IMR-90 (cell line): Measurements from ENCODE around the gene GBF1. TPM values are rescaled to one million over a fixed set of nuclear protein-coding genes. Genes with fewer than 3 reads are reported as not detected.

Experiments used
- ATAC-seq: fragments of 200-7000 bp; cut with Tn5 transposase; 2 replicates; pipeline ENCODE4 v1.9.1; 2020; ENCODE audit warnings: low read depth, mild to moderate bottlenecking, moderate library complexity
- BruUV-seq: library from RNA; stranded (reverse); fragments of 400-500 nt; replicated peaks from 2 replicates; lab custom pipeline; 2021; lab: Mats Ljungman, UMichigan
- CTCF ChIA-PET: fragments of 300-600 bp; formaldehyde crosslinking; extraction: SDS; loops from one replicate; lab custom pipeline; 2021; ENCODE audit warnings: antibody characterized with exemption; lab: Yijun Ruan, JAX
- POLR2A ChIA-PET: fragments of 300-600 bp; sonication (Branson Sonifier 250); formaldehyde crosslinking; loops from one replicate; lab custom pipeline; 2022; ENCODE audit warnings: antibody characterized with exemption; ENCODE audit not compliant: unreplicated experiment; lab: Charles Lee
- DNase-seq: peaks from one replicate; pipeline ENCODE4 v3.0.0; 2013
- H2AFZ ChIP-seq: replicated peaks from 2 replicates; pipeline ENCODE3; 2013; ENCODE audit warnings: low read length, mild to moderate bottlenecking; ENCODE audit not compliant: poor library complexity
- H2AK5ac ChIP-seq: 2 replicates; pipeline ENCODE4 v1.6.1; 2013; ENCODE audit warnings: low read depth, low read length, inconsistent platforms
- H2AK9ac ChIP-seq: replicated peaks from 2 replicates; pipeline ENCODE3; 2013; ENCODE audit warnings: mild to moderate bottlenecking, low read depth, low read length, moderate library complexity; ENCODE audit not compliant: poor library complexity
- H2BK120ac ChIP-seq: 2 replicates; pipeline ENCODE4 v1.6.1; 2013; ENCODE audit warnings: low read depth, low read length, inconsistent platforms
- H2BK15ac ChIP-seq: 3 replicates; pipeline ENCODE4 v1.6.1; 2013; ENCODE audit warnings: low read depth, low read length, inconsistent platforms
- H2BK20ac ChIP-seq: 2 replicates; pipeline ENCODE4 v1.6.1; 2013; ENCODE audit warnings: low read depth, mild to moderate bottlenecking, inconsistent platforms, low read length, moderate library complexity
- H2BK5ac ChIP-seq: 2 replicates; pipeline ENCODE4 v1.6.1; 2013; ENCODE audit warnings: mild to moderate bottlenecking, low read depth, low read length, inconsistent platforms; ENCODE audit not compliant: poor library complexity, severe bottlenecking
- H3K14ac ChIP-seq: replicated peaks from 2 replicates; pipeline ENCODE4 v1.6.1; 2013; ENCODE audit warnings: low read depth, low read length, inconsistent platforms
- H3K18ac ChIP-seq: 2 replicates; pipeline ENCODE4 v1.6.1; 2013; ENCODE audit warnings: low read depth, low read length, control low read depth
- H3K23ac ChIP-seq: 2 replicates; pipeline ENCODE4 v1.6.1; 2013; ENCODE audit warnings: low read depth, low read length, inconsistent platforms
- H3K27ac ChIP-seq: 2 replicates; pipeline ENCODE4 v1.5.1; 2013; ENCODE audit warnings: mild to moderate bottlenecking, control low read depth, low read length; ENCODE audit not compliant: insufficient read depth
- H3K27me3 ChIP-seq: 2 replicates; pipeline ENCODE4 v1.6.1; 2013; ENCODE audit warnings: low read length; ENCODE audit not compliant: control insufficient read depth, insufficient read depth
- H3K36me3 ChIP-seq: 2 replicates; pipeline ENCODE4 v1.6.1; 2013; ENCODE audit warnings: low read length, mixed read lengths; ENCODE audit not compliant: control insufficient read depth, insufficient read depth
- H3K4ac ChIP-seq: 2 replicates; pipeline ENCODE4 v1.6.1; 2013; ENCODE audit warnings: low read depth, low read length, inconsistent platforms
- H3K4me1 ChIP-seq: 2 replicates; pipeline ENCODE4 v1.6.1; 2013; ENCODE audit warnings: low read length, mixed read lengths; ENCODE audit not compliant: control insufficient read depth, insufficient read depth
- H3K4me2 ChIP-seq: 2 replicates; pipeline ENCODE4 v1.6.1; 2013; ENCODE audit warnings: low read depth, mild to moderate bottlenecking, control low read depth, low read length, moderate library complexity
- H3K4me3 ChIP-seq: 2 replicates; pipeline ENCODE4 v1.5.1; 2013; ENCODE audit warnings: low read depth, mild to moderate bottlenecking, control low read depth, low read length, moderate library complexity; ENCODE audit not compliant: insufficient read depth
- H3K56ac ChIP-seq: 2 replicates; pipeline ENCODE4 v1.6.1; 2013; ENCODE audit warnings: low read length, inconsistent platforms; ENCODE audit not compliant: insufficient read depth; ENCODE audit errors: extremely low read depth
- H3K79me1 ChIP-seq, 2 experiments: 2 replicates each; pipeline ENCODE4 v1.6.1; 2013; ENCODE audit warnings: low read length in 2 of 2, inconsistent platforms in 1 of 2, low read depth in 1 of 2
- H3K9ac ChIP-seq: 2 replicates; pipeline ENCODE4 v1.6.1; 2013; ENCODE audit warnings: low read depth, low read length, control low read depth
- H3K9me1 ChIP-seq: 2 replicates; pipeline ENCODE4 v1.6.1; 2013; ENCODE audit warnings: low read length, inconsistent platforms; ENCODE audit not compliant: insufficient read depth
- H3K9me3 ChIP-seq: 2 replicates; pipeline ENCODE4 v1.6.1; 2013; ENCODE audit warnings: low read length; ENCODE audit not compliant: control insufficient read depth, insufficient read depth
- H4K20me1 ChIP-seq: 2 replicates; pipeline ENCODE4 v1.6.1; 2013; ENCODE audit warnings: low read length, inconsistent platforms; ENCODE audit not compliant: insufficient read depth
- H4K5ac ChIP-seq: 2 replicates; pipeline ENCODE4 v1.6.1; 2013; ENCODE audit warnings: mild to moderate bottlenecking, low read depth, low read length, control low read depth
- H4K8ac ChIP-seq, 2 experiments: 2 replicates each; pipeline ENCODE4 v1.6.1; 2013; ENCODE audit warnings: low read depth in 2 of 2, low read length in 2 of 2, control low read depth in 1 of 2, inconsistent platforms in 1 of 2
- H4K91ac ChIP-seq: 2 replicates; pipeline ENCODE4 v1.6.1; 2013; ENCODE audit warnings: low read depth, low read length, inconsistent platforms; ENCODE audit not compliant: insufficient read depth
- BHLHE40 ChIP-seq: fragments of 150-350 bp; IDR thresholded peaks from 2 replicates; pipeline ENCODE4 v1.6.1; 2016; ENCODE audit warnings: mild to moderate bottlenecking, low read depth, low read length
- FOS ChIP-seq: fragments of 150-350 bp; IDR thresholded peaks from 2 replicates; pipeline ENCODE4 v1.6.1; 2016; ENCODE audit warnings: low read depth, low read length
- MXI1 ChIP-seq: IDR thresholded peaks from 2 replicates; pipeline ENCODE4 v1.6.1; 2012; ENCODE audit warnings: low read depth, mild to moderate bottlenecking, low read length, moderate library complexity, borderline replicate concordance
- POLR2A ChIP-seq: IDR thresholded peaks from 2 replicates; pipeline ENCODE4 v1.6.1; 2012; ENCODE audit warnings: mild to moderate bottlenecking, low read depth, low read length
- RAD21 ChIP-seq: IDR thresholded peaks from 2 replicates; pipeline ENCODE4 v1.6.1; 2012; ENCODE audit warnings: low read length, improper control_type of control experiment
- RCOR1 ChIP-seq: IDR thresholded peaks from 2 replicates; pipeline ENCODE4 v1.6.1; 2012; ENCODE audit warnings: mild to moderate bottlenecking, low read length, improper control_type of control experiment; ENCODE audit not compliant: insufficient replicate concordance
- SMC3 ChIP-seq: fragments of 150-350 bp; IDR thresholded peaks from 2 replicates; pipeline ENCODE4 v1.6.1; 2016; ENCODE audit warnings: low read depth, mild to moderate bottlenecking, antibody characterized with exemption, low read length, moderate library complexity
- WGBS, 2 experiments: methylation state at CpG; one replicate each; pipeline versions ENCODE4 v1.1.5 to v1.1.7; 2013; ENCODE audit warnings: missing lambda C conversion rate in 2 of 2; ENCODE audit not compliant: insufficient read length in 1 of 2; ENCODE audit errors: extremely low coverage in 2 of 2; 5-methylcytosine and 5-hydroxymethylcytosine counted together
- dilution Hi-C: fragments of 300-500 bp; cut with HindIII; formaldehyde crosslinking; loops from one replicate; pipeline ENCODE4 v1.14.3; 2018; ENCODE audit warnings: low sequenced_read_pairs; ENCODE audit not compliant: unreplicated experiment
- in situ Hi-C: fragments of 300-500 bp; cut with MboI; formaldehyde crosslinking; loops from 3 replicates; pipeline ENCODE4 v1.14.3; 2019; ENCODE audit warnings: low sequenced_read_pairs, inconsistent platforms, mixed read lengths
- intact Hi-C: fragments of 100-400 bp; cut with micrococcal nuclease; formaldehyde crosslinking; loops from 2 replicates; pipeline ENCODE4 v1.10.0; 2022
- polyA plus RNA-seq, 3 experiments: library from polyadenylated mRNA; depleted of rRNA; stranded (reverse); fragments of >200 nt; gene quantifications; 2 replicates each; pipeline ENCODE4 v1.2.3, GENCODE V29; 2012; ENCODE audit warnings: low replicate concordance in 1 of 3
- total RNA-seq: library from RNA; depleted of rRNA; stranded (reverse); fragments of >200 nt; gene quantifications from 2 replicates; pipeline ENCODE4 v1.2.3, GENCODE V29; 2012

The GBF1 gene
- total and polyA plus RNA-seq, 2 of the 4 experiments (the other 2 are of a cell fraction) = 38.7 to 40.1 TPM

- H3K9me3 ChIP-seq = no peaks in the 10 kb centered on the region
- no peak overlapping the region for H3K14ac ChIP-seq
- no peak overlapping the region for H3K4me2 ChIP-seq
- H3K18ac ChIP-seq = no peak overlapping the region
- H3K4me1 ChIP-seq = peaks cover 3% of the 10 kb centered on the region; the same call in 1 of the 2 replicates
- H3K9me1 ChIP-seq = peaks cover 6% of the 10 kb centered on the region; the same call in 1 of the 2 replicates
- no peak overlapping the region for H3K9ac ChIP-seq
- no peaks in the 10 kb centered on the region for H3K27me3 ChIP-seq
- H4K91ac ChIP-seq = no peak overlapping the region
- no peak overlapping the region for H3K27ac ChIP-seq
- ChIA-PET POLR2A (no interaction called here), CTCF (interaction anchor here (0.8 kb wide), 1 partner anchor 65 kb away, joined by 3 read pairs; no protein-coding TSS in a partner anchor)
- WGBS, 2 experiments = no CpG with 5 or more reads among the region's 1 CpG
- no peak overlapping the region for H2BK5ac ChIP-seq
- H3K4me3 ChIP-seq = no peak overlapping the region
- H2BK120ac ChIP-seq = no peak overlapping the region
- dilution Hi-C loops (no loop called here), intact Hi-C loops (loop anchor here (5.0 kb wide), 1 partner anchor 35 kb away; no protein-coding TSS in a partner anchor), in situ Hi-C loops (no loop called here)
- H2AK9ac ChIP-seq = no peak overlapping the region
- no peak for TF ChIP-seq SMC3
- no peak for TF ChIP-seq BHLHE40
- TF ChIP-seq FOS = no peak
- no peak for TF ChIP-seq POLR2A
- no peak for TF ChIP-seq RAD21
- TF ChIP-seq RCOR1 = no peak
- no peak for TF ChIP-seq MXI1
- no peak overlapping the region for H3K23ac ChIP-seq
- no peak overlapping the region for H4K8ac ChIP-seq
- H3K36me3 ChIP-seq = no peaks in the 10 kb centered on the region
- peaks cover 26 to 52% of the 10 kb centered on the region in 2 experiments for H3K79me1 ChIP-seq
- H4K20me1 ChIP-seq = peaks cover 47% of the 10 kb centered on the region
- no peak overlapping the region for H3K4ac ChIP-seq
- no peak overlapping the region for H4K5ac ChIP-seq
- ATAC-seq (no peak), DNase-seq (no peak)
- H2BK20ac ChIP-seq = no peak overlapping the region
- H2BK15ac ChIP-seq = no peak overlapping the region
- H3K56ac ChIP-seq = no peak overlapping the region
- no TSS peak for BruUV-seq
- no peak overlapping the region for H2AFZ ChIP-seq
- no peak overlapping the region for H2AK5ac ChIP-seq
These were observed 51.8 kb downstream of the GBF1 start for GRCh38 chr10:102297101-102297500.
